ENCODE measurements around the gene OR5AN1. TPM values are rescaled to one million over a fixed set of nuclear protein-coding genes. Genes with fewer than 3 reads are reported as not detected.
"Not testable (repeated sequence)": the region's sequence is repeated elsewhere in the genome, so short reads cannot be mapped to it uniquely, and the experiment has no call there.

Gene OR5AN1
- not detected for polyA plus RNA-seq (2013, experiment 1 of 2)
- polyA plus RNA-seq (2013, experiment 2 of 2), result not detected

DNA sequence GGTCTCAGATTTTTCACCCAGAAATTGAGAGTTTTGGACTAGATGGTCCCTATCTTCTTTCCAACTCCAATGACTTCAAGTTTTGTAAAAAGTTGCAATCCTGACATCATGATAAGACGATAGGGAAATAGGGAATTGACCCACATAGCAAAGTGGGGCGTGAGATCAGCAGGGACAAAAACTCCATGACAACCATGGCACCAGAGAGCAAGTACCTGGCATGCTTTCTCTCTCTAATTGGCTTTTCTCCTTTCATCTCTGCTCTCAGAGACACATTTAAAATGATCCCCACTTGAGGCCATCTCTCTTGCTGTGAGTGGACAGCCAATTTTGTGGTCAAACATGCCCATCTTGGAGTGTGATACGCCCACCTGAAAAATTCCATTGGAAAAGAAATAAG is at the start of gene OR5AN1:
Gene OR5AN1 (plus strand): TSS at position 301 of the 400 bp plus-strand sequence. CDS start 5,564 bp downstream, outside the sequence.
- H3K4ac ChIP-seq (ENCODE audit: low read depth, low read length), result no peak within 1 kb of the TSS
- no peak within 1 kb of the TSS for H2BK120ac ChIP-seq (ENCODE audit: low read depth, low read length)
- no peak within 1 kb of the TSS for H2AK5ac ChIP-seq (ENCODE audit: low read length)
- H2BK5ac ChIP-seq (ENCODE audit: low read length), result no peak within 1 kb of the TSS
- H3K9ac ChIP-seq (ENCODE audit: low read length), result no peak within 1 kb of the TSS
- WGBS (ENCODE audit: extremely low coverage, insufficient coverage, low lambda C conversion rate), result no CpG with 5 or more reads among the region's 3 CpGs
- H3K4me2 ChIP-seq (ENCODE audit: low read length), result no peak within 1 kb of the TSS
- no peaks in the 10 kb centered on the region for H3K79me1 ChIP-seq (ENCODE audit: low read length)
- H3K56ac ChIP-seq (ENCODE audit: low read length), result no peak within 1 kb of the TSS
- H3K4me3 ChIP-seq (ENCODE audit: low read length), result no peak within 1 kb of the TSS
- DNase-seq, result no peak
- H4K5ac ChIP-seq (ENCODE audit: low read length), result no peak within 1 kb of the TSS
- no peaks in the 10 kb centered on the region for H3K36me3 ChIP-seq (ENCODE audit: control insufficient read depth, insufficient read depth, low read length)
- no peak within 1 kb of the TSS for H4K8ac ChIP-seq (ENCODE audit: low read depth, low read length)
- no peak within 1 kb of the TSS for H3K27ac ChIP-seq (ENCODE audit: low read depth, low read length)
- H3K23ac ChIP-seq (ENCODE audit: low read length), result no peak within 1 kb of the TSS
- H3K79me2 ChIP-seq (ENCODE audit: control insufficient read depth, insufficient read depth, low read length), result no peaks in the 10 kb centered on the region
- no peak within 1 kb of the TSS for H2BK15ac ChIP-seq (replicated peaks; ENCODE audit: low read depth)
- H3K4me1 ChIP-seq (ENCODE audit: control insufficient read depth, low read depth, low read length), result no peaks in the 10 kb centered on the region
- H3K18ac ChIP-seq (ENCODE audit: low read length), result no peak within 1 kb of the TSS
- H3K27me3 ChIP-seq (ENCODE audit: insufficient read depth, low read length, poor library complexity), result no peaks in the 10 kb centered on the region

DNA sequence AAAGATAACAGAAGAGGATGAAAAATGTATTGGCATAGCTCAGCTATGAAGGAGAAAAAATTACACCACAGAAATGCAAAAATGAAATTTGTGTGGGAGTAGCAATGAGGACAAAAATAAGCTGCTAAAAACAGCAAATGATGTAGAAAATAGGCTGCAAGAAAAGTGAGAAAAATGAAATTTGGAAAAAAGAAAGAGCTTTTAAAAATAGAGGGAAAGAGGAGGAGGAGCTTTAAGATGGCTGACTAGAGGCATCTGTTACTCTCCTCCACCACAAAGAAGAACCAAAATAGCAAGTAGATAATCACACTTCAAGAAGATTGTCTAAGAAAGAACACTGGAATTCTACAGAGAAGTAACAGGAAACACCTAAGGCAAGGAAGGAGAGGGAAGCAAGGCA is 23.7 kb upstream of the OR5AN1 start:
- H3K27me3 ChIP-seq (ENCODE audit: insufficient read depth, low read length, poor library complexity), result no peaks in the 10 kb centered on the region
- no peak overlapping the region for H2BK120ac ChIP-seq (ENCODE audit: low read depth, low read length)
- no peak overlapping the region for H4K8ac ChIP-seq (ENCODE audit: low read depth, low read length)
- H3K79me2 ChIP-seq (ENCODE audit: control insufficient read depth, insufficient read depth, low read length), result no peaks in the 10 kb centered on the region
- H3K36me3 ChIP-seq (ENCODE audit: control insufficient read depth, insufficient read depth, low read length), result no peaks in the 10 kb centered on the region
- no peak overlapping the region for H3K4me2 ChIP-seq (ENCODE audit: low read length)
- no peak overlapping the region for H3K4ac ChIP-seq (ENCODE audit: low read depth, low read length)
- H4K5ac ChIP-seq (ENCODE audit: low read length), result no peak overlapping the region
- H3K79me1 ChIP-seq (ENCODE audit: low read length), result no peaks in the 10 kb centered on the region
- no peak overlapping the region for H2BK15ac ChIP-seq (replicated peaks; ENCODE audit: low read depth)
- no peak for DNase-seq
- no peak overlapping the region for H2AK5ac ChIP-seq (ENCODE audit: low read length)
- no peak overlapping the region for H3K27ac ChIP-seq (ENCODE audit: low read depth, low read length)
- no peak overlapping the region for H3K56ac ChIP-seq (ENCODE audit: low read length)
- H3K23ac ChIP-seq (ENCODE audit: low read length), result no peak overlapping the region
- H2BK5ac ChIP-seq (ENCODE audit: low read length), result no peak overlapping the region
- H3K9ac ChIP-seq (ENCODE audit: low read length), result no peak overlapping the region
- H3K4me1 ChIP-seq (ENCODE audit: control insufficient read depth, low read depth, low read length), result no peaks in the 10 kb centered on the region
- no peak overlapping the region for H3K18ac ChIP-seq (ENCODE audit: low read length)
- H3K4me3 ChIP-seq (ENCODE audit: low read length), result no peak overlapping the region

- Histone ChIP-seq H3K4me3 (ENCODE audit: low read length) (no peak overlapping the region), H2BK5ac (ENCODE audit: low read length) (no peak overlapping the region), H3K79me2 (ENCODE audit: control insufficient read depth, insufficient read depth, low read length) (no peaks in the 10 kb centered on the region), H3K23ac (ENCODE audit: low read length) (no peak overlapping the region), H4K8ac (ENCODE audit: low read depth, low read length) (no peak overlapping the region), H3K27me3 (ENCODE audit: insufficient read depth, low read length, poor library complexity) (no peaks in the 10 kb centered on the region), H3K56ac (ENCODE audit: low read length) (no peak overlapping the region), H3K27ac (ENCODE audit: low read depth, low read length) (no peak overlapping the region), H3K4ac (ENCODE audit: low read depth, low read length) (no peak overlapping the region), H3K4me1 (ENCODE audit: control insufficient read depth, low read depth, low read length) (no peaks in the 10 kb centered on the region), H3K79me1 (ENCODE audit: low read length) (no peaks in the 10 kb centered on the region), H2BK15ac (replicated peaks; ENCODE audit: low read depth) (no peak overlapping the region), H3K9ac (ENCODE audit: low read length) (no peak overlapping the region), H3K36me3 (ENCODE audit: control insufficient read depth, insufficient read depth, low read length) (no peaks in the 10 kb centered on the region), H2BK120ac (ENCODE audit: low read depth, low read length) (no peak overlapping the region), H4K5ac (ENCODE audit: low read length) (no peak overlapping the region), H3K18ac (ENCODE audit: low read length) (no peak overlapping the region), H2AK5ac (ENCODE audit: low read length) (no peak overlapping the region), H3K4me2 (ENCODE audit: low read length) (no peak overlapping the region)
- WGBS (ENCODE audit: extremely low coverage, insufficient coverage, low lambda C conversion rate), result no CpG with 5 or more reads among the region's 5 CpGs
- no peak for DNase-seq
Observed at GRCh38 chr11:59336176-59336575, 22.5 kb upstream of the OR5AN1 start.

DNA sequence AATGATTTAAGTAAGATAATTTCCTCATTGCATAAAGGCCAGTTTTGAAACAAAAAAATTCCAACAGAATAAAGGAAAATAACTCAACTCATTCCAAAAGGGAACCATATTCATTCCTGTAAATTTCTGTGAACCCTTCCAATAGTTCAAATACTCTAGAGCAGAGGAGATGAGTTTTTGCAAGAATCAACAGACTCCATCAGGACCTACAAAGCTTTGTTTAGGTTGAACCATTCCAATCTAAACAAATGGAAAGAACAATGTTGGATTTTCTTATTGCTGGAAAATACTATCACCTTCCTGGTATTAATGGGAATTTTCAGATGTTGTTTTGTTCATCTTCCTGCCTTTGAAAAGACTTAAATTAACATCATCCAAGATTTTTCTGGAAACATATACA is 21.8 kb upstream of the OR5AN1 start:
- H3K36me3 ChIP-seq (ENCODE audit: control insufficient read depth, insufficient read depth, low read length), result no peaks in the 10 kb centered on the region
- H2BK5ac ChIP-seq (ENCODE audit: low read length), result no peak overlapping the region
- no peak overlapping the region for H3K27ac ChIP-seq (ENCODE audit: low read depth, low read length)
- no peak overlapping the region for H2BK15ac ChIP-seq (replicated peaks; ENCODE audit: low read depth)
- H3K79me1 ChIP-seq (ENCODE audit: low read length), result no peaks in the 10 kb centered on the region
- no peak overlapping the region for H3K56ac ChIP-seq (ENCODE audit: low read length)
- H3K79me2 ChIP-seq (ENCODE audit: control insufficient read depth, insufficient read depth, low read length), result no peaks in the 10 kb centered on the region
- DNase-seq, result no peak
- H4K8ac ChIP-seq (ENCODE audit: low read depth, low read length), result no peak overlapping the region
- H3K4me3 ChIP-seq (ENCODE audit: low read length), result no peak overlapping the region
- no peak overlapping the region for H4K5ac ChIP-seq (ENCODE audit: low read length)
- H3K4me1 ChIP-seq (ENCODE audit: control insufficient read depth, low read depth, low read length), result no peaks in the 10 kb centered on the region
- H3K27me3 ChIP-seq (ENCODE audit: insufficient read depth, low read length, poor library complexity), result no peaks in the 10 kb centered on the region
- no peak overlapping the region for H3K4ac ChIP-seq (ENCODE audit: low read depth, low read length)
- H3K18ac ChIP-seq (ENCODE audit: low read length), result no peak overlapping the region
- no peak overlapping the region for H3K4me2 ChIP-seq (ENCODE audit: low read length)
- H3K23ac ChIP-seq (ENCODE audit: low read length), result no peak overlapping the region
- no peak overlapping the region for H2BK120ac ChIP-seq (ENCODE audit: low read depth, low read length)
- H3K9ac ChIP-seq (ENCODE audit: low read length), result no peak overlapping the region
- no peak overlapping the region for H2AK5ac ChIP-seq (ENCODE audit: low read length)

DNA sequence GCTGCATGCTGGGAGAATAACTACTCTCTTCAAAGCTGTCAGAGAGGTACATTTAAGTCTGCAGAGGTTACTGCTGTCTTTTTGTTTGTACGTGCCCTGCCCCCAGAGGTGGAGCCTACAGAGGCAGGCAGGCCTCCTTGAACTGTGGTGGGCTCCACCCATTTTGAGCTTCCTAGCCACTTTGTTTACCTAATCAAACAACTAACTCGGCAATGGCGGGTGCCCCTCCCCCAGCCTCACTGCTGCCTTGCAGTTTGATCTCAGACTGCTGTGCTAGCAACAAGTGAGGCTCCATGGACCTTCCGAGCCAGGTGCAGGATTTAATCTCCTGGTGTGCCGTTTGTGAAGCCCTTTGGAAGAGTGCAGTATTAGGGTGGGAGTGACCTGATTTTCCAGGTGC is 9.0 kb upstream of the OR5AN1 start:
- not testable (repeated sequence) for H4K8ac ChIP-seq (ENCODE audit: low read depth, low read length); H4K5ac ChIP-seq (ENCODE audit: low read length); H2BK5ac ChIP-seq (ENCODE audit: low read length); H2BK120ac ChIP-seq (ENCODE audit: low read depth, low read length); H3K4ac ChIP-seq (ENCODE audit: low read depth, low read length); H3K56ac ChIP-seq (ENCODE audit: low read length); H3K4me3 ChIP-seq (ENCODE audit: low read length); H3K4me1 ChIP-seq (ENCODE audit: control insufficient read depth, low read depth, low read length); H3K36me3 ChIP-seq (ENCODE audit: control insufficient read depth, insufficient read depth, low read length); H3K9ac ChIP-seq (ENCODE audit: low read length); H3K79me2 ChIP-seq (ENCODE audit: control insufficient read depth, insufficient read depth, low read length); H3K27me3 ChIP-seq (ENCODE audit: insufficient read depth, low read length, poor library complexity); H3K4me2 ChIP-seq (ENCODE audit: low read length); DNase-seq; H3K23ac ChIP-seq (ENCODE audit: low read length); H3K27ac ChIP-seq (ENCODE audit: low read depth, low read length); H2AK5ac ChIP-seq (ENCODE audit: low read length); H2BK15ac ChIP-seq (replicated peaks; ENCODE audit: low read depth); H3K18ac ChIP-seq (ENCODE audit: low read length); H3K79me1 ChIP-seq (ENCODE audit: low read length)
- WGBS (ENCODE audit: extremely low coverage, insufficient coverage, low lambda C conversion rate), result no CpG with 5 or more reads among the region's 5 CpGs

DNA sequence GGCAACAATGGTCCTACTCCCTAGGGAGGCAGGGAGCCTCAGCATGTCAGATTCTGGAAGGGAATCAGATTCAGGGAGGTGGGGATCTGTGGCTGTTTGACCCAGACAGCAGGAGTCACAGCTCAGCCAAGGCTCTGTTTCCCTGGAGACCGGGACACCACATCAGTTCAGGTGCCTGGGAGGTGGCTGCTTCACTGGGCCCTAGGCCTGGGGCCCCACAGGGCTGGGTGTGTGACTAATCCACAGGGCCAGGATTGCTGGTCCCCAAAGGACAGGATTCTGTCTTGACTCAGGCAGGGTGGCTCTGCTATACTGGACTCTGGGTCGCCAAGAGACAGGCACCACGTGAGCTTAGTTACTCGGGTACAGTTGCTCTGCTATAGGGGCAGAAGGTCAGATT is 3.5 kb upstream of the OR5AN1 start:
- Histone ChIP-seq H3K4me1 (ENCODE audit: control insufficient read depth, low read depth, low read length) (no peaks in the 10 kb centered on the region), H3K56ac (ENCODE audit: low read length) (no peak overlapping the region), H3K27me3 (ENCODE audit: insufficient read depth, low read length, poor library complexity) (no peaks in the 10 kb centered on the region), H3K36me3 (ENCODE audit: control insufficient read depth, insufficient read depth, low read length) (no peaks in the 10 kb centered on the region), H2BK120ac (ENCODE audit: low read depth, low read length) (no peak overlapping the region), H3K18ac (ENCODE audit: low read length) (no peak overlapping the region), H3K4me2 (ENCODE audit: low read length) (no peak overlapping the region), H2BK5ac (ENCODE audit: low read length) (no peak overlapping the region), H3K23ac (ENCODE audit: low read length) (no peak overlapping the region), H2BK15ac (replicated peaks; ENCODE audit: low read depth) (no peak overlapping the region), H3K4ac (ENCODE audit: low read depth, low read length) (no peak overlapping the region), H2AK5ac (ENCODE audit: low read length) (no peak overlapping the region), H3K9ac (ENCODE audit: low read length) (no peak overlapping the region), H3K27ac (ENCODE audit: low read depth, low read length) (no peak overlapping the region), H3K79me1 (ENCODE audit: low read length) (no peaks in the 10 kb centered on the region), H3K79me2 (ENCODE audit: control insufficient read depth, insufficient read depth, low read length) (no peaks in the 10 kb centered on the region), H4K8ac (ENCODE audit: low read depth, low read length) (no peak overlapping the region), H3K4me3 (ENCODE audit: low read length) (no peak overlapping the region), H4K5ac (ENCODE audit: low read length) (no peak overlapping the region)
- DNase-seq, result no peak
- no CpG with 5 or more reads among the region's 4 CpGs for WGBS (ENCODE audit: extremely low coverage, insufficient coverage, low lambda C conversion rate)

Measured in mesendoderm (in vitro differentiated cells).